COR-L47 (cell line): Measurements from ENCODE around the gene SIRT2.
"Not testable (repeated sequence)": the region's sequence is repeated elsewhere in the genome, so short reads cannot be mapped to it uniquely, and the experiment has no call there.

ENCODE experiments used
- DNase-seq: peaks from one replicate; lab custom pipeline; 2025; lab: John Stamatoyannopoulos, UW

The SIRT2 gene

DNA sequence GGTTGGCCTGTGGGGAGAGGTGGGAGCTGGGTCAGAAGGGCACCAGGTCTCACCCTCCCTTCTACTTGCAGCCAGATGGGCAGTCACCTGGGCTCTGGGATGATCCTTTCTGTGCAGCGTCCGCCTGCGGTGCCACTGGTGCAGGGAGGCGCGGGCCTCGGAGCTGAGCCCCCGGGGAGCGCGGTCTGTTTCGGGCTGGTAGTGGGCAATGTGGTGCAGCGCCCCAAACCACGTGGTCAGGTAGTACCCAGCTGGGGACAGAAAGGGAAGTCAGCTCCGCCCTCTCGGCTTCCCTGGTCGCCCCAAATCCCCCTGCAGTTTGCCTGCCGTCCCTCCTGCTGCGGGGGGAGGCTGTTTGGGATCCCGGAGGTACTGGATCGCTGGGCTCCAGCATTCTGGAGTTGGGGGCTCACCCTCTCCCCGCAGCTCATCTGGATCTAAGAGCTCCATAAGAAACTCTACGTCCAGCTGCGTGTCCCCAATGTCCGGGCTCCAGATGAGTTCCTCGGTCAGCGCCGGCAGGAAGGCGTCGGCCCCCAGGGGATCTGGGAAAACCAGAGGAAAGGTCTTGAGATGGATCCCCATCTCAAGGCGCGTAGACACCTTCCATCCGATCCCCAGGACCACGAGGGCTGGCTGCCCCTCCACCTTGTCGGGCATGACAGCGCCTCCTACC, 30.1 kb downstream of the SIRT2 start:
- no peak for DNase-seq

DNA sequence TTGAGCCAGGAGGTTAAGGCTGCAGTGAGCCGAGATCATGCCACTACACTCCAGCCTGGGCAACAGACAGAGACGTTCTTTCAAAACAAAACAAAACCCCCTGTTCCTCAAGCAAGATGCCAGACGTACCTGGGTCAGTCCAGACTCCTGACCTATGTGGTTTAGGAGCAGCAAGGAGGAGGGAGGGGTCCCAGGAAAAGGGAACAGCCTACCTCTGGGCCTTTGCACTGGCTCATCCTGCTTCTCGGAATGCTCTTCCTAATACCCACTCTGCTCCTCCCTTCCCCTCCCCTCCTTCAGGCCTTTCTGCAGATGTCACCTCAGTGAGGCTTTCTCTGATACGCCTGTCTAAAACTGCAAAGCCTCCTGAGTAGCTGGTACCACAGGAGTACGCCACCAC, 30.9 kb downstream of the SIRT2 start:
- no peak for DNase-seq

DNA sequence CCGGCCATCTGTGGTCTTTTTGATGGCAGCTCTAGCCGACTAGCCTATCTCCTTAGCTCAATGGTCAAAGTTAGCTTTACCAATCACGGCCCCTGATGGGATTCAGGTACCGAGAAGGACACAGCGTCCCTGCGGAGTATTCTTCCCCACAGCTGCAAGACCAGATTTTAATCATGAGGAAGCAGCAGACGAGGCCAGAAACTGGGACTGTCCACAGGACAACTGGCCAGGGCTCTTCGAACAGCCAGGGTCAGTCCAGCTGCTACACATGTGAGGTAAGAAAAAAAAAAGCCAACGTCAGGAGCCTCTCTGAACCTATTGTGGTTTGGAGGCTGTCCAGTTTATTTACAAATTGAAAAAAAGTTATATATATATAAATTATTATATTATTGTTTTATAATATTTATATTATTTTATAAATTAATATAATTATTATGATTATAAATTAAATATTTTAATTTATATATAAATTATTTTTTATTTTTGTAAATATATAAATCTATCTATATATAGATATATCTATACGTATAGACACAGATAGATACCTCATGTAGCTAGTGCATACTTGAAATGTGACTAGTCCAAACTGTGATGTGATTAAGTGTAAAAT, 32.1 kb downstream of the SIRT2 start:
- no peak for DNase-seq

DNA sequence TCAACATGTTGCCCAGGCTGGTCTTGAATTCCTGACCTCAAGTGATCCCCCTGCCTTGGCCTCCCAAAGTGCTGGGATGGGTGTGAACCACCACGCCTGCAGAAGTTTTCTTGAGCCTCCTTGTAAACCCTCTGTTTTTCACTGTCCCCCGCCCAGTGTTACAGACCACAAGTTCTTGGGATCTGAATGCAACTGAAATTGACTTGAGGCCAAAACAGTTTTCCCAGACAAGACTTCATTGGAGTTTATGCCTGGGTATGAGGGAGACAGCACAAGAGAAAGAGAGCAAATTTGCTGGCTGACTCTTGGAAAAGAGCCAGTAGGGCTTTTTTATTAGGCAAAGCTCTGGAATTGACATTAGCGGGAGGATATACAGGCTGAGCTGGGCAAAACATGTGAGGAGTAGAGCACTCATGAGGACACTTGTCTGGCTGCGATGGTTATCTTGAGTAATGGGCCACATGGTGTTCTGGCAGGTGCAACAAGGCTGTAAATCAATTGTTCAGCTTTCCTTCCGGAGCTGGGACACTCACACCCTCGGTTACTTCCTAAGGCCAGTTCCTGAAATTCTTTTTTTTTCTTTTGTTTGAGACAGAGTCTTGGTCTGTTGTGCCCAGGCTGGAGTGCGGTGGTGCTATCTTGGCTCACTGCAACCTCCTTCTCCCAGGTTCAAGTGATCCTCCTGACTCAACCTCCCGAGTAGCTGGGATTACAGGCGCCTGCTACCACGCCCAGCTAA, 36.9 kb downstream of the SIRT2 start:
- peak; percentile 60 for DNase-seq

DNA sequence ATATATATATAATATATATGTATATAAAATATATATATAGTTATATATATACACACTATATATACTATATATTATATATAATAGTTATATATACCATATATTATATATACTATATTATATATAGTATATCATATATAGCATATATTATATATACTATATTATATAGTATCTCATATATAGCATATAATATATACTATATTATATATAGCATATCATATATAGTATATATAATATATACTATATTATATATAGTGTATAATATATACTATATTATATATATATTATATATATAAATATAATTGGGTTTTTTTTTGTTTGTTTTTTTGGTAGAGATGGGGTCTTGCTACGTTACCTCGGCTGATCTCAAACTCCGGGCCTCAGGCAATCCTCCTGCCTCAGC, 38.0 kb downstream of the SIRT2 start:
- DNase-seq: no peak

DNA sequence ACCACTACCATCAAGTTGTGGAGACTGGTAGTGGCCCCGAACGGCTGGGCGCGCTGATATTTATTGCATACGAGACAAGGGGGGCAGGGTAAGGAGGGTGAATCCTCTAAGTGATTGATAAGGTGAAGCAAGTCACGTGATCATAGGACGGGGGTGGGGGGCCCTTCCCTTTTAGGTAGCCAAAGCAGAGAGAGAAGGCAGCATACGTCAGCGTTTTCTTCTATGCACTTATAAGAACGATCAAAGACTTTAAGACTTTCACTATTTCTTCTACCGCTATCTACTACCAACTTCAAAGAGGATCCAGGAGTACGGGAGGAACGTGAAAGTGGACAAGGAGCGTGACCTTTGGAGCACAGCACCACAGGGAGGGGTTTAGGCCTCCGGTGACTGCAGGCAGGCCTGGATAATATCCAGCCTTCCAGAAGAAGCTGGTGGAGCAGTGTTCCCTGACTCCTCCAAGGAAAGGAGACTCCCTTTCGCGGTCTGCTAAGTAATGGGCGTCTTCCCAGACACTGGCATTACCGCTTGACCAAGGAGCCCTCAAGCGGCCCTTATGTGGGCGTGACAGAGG, 39.7 kb downstream of the SIRT2 start:
- DNase-seq: not testable (repeated sequence)

DNA sequence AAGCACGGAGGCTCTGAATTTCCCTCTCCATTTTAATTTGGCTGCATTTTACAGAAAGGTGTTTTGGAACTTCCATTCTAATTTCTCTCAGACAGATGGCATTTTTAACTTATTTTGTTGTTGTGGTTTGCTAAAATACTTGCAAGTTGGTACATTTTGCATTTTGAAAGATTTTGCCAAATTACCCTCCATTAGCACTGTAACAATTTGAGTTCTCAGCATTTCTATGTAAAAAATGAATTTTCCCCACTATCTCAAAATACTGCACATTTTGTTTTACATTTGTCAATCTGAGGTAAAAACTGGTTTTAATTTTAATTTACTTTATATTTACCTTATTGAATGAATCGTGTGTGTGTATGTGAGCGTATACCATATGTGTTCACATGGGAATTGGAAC, 42.6 kb downstream of the SIRT2 start:
- DNase-seq: no peak

DNA sequence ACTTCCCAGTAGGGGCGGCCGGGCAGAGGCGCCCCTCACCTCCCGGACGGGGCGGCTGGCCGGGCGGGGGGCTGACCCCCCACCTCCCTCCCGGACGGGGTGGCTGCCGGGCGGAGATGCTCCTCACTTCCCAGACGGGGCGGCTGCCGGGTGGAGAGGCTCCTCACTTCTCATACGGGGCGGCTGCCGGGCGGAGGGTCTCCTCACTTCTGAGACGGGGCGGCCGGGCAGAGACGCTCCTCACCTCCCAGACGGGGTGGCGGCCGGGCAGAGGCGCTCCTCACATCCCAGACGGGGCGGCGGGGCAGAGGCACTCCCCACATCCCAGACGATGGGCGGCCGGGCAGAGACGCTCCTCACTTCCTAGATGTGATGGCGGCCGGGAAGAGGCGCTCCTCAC, 43.7 kb downstream of the SIRT2 start:
- DNase-seq: not testable (repeated sequence)

DNA sequence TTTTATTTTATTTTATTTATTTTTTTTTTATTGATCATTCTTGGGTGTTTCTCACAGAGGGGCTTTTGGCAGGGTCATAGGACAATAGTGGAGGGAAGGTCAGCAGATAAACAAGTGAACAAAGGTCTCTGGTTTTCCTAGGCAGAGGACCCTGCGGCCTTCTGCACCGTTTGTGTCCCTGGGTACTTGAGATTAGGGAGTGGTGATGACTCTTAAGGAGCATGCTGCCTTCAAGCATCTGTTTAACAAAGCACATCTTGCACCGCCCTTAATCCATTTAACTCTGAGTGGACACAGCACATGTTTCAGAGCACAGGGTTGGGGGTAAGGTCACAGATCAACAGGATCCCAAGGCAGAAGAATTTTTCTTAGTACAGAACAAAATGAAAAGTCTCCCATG, 44.5 kb downstream of the SIRT2 start:
- not testable (repeated sequence) for DNase-seq

DNA sequence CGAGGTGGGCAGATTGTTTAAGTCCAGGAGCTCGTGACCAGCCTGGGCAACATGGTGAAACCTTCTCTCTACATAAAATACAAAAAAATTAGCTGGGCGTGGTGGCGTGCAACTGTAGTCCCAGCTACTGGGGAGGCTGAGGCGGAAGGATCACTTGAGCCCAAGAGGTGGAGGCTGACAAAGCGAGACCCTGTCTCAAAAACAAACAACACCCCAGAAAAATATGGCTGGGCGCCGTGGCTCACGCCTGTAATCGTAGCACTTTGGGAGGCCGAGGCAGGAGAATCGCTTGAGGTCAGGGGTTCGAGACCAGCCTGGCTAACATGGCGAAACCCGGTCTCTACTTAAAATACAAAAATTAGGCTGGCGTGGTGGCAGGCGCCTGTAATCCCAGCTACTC, 46.2 kb downstream of the SIRT2 start:
- DNase-seq: no peak

DNA sequence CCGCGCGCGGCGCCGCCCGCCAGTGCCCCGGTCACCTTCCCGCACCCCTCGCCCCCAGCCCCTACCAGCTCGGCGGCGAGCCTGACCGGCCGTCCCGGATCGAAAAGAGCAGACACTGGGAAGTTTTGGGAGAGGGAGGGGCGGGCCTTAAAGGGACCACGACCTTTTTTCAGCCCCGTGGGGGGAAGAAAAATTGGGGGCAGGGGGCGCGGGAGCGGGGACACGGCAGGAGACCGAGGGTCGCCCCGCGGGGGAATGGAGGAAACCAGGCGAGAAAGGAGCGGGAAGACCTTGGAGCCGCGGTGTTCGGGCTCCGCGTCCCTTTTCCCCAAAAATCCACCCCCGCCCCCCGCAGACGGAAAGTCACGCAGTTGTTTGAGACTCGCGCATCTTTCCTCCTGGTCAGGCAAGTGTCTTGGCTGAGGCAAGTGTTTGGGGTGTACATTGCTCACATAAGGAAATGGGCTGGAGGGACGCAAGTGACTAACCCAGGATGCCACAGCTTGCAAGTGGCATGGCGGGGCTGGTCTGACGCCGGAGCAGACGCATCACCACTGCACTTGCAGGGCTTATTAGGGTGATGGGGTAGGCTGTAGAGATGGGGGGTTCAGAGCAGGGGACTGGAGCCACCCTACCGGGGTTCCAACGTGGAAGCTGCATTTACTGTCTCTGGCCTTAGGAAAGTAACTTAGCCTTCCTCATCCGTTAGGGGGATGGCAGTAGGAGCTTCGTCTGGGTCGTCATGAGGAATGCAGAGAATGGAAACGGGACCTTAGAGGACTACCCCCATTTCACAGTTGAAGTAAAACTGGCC, 47.0 kb downstream of the SIRT2 start:
- DNase-seq: no peak

DNA sequence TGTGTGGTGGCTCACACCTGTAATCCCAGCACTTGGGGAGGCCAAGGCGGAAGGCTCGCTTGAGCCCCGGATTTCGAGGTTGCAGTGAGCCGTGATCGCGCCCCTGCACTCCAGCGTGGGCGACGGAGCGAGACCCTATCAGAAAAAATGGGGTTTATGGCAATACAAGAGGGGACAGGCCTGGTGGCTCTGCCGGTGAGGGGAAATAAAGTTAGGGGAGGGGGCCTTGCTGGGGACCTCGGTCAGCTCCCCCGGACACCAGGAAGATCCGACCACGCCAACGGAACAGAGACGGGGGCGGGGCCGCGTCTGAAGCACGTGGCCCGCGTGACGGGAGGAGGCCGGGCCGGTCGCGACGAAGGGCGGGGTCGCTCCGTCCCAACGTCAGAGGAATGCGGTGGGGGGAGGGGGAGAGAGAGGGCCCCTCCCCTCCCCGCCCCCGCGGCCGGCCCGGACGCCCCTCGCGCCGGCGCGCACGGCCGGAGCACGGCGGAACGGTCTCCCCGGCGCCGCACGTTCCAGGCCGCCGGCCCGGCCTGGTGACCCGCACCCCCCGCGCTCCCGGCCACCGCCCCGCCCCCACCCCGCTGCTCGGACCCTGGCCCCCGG, 47.7 kb downstream of the SIRT2 start:
- peak; percentile 82 for DNase-seq

DNA sequence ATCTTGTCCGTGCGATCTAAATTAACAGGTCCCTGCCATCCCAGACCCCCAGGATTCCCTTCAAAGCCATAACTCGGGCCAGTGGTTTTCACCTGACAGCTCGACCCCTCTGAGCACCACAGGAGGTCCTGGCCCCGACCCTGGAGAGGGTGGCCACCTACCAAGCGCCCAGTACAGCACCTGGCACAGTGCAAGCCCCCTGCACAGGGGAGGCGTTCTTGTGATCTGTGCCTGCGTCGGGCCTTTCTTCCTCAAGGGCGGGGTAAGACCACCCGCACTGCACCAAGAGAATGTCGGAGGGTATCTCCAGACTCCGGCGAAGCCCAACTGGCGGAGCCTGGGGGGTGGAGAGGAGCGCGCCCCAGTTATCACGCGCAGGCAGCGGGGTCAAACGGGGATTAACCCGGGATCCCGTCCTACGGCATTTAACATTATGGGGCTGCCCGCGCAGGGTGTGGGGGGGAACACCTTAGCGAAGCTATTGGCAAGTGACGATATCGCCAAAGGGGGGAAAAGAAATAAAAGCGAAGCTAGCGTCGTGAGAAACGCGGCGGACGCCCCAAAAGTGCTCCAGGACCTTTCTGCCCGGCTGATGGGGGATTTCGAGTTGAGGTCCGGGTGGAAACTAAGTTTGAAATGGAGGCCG, 48.3 kb downstream of the SIRT2 start:
- peak; percentile 27 for DNase-seq

DNA sequence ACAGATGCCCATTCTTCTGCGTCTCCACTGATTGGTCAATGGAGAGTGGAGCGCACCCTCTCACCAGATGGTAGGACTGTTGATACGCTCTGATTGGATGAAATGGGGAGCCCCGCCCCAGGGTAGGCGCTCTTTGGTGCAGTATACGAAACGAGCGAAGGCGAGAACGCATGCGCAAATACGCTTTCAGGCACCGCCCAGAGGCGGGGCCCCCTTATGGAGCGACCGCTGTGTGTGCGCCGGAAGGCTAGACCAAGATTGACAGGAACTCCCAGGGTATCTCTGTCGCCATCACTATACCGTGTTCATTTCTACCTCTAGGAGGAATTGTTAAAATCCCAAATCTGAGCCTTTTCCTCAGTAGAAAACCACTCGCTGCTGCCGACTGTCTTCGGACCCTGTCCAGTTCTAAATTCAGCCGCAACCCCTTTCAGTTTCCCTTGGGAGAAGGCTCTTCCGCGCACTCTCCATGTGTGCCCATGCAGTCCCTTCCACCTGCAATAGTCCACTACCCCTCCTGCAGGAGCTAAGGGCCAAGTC, 48.9 kb downstream of the SIRT2 start:
- DNase-seq: no peak

DNA sequence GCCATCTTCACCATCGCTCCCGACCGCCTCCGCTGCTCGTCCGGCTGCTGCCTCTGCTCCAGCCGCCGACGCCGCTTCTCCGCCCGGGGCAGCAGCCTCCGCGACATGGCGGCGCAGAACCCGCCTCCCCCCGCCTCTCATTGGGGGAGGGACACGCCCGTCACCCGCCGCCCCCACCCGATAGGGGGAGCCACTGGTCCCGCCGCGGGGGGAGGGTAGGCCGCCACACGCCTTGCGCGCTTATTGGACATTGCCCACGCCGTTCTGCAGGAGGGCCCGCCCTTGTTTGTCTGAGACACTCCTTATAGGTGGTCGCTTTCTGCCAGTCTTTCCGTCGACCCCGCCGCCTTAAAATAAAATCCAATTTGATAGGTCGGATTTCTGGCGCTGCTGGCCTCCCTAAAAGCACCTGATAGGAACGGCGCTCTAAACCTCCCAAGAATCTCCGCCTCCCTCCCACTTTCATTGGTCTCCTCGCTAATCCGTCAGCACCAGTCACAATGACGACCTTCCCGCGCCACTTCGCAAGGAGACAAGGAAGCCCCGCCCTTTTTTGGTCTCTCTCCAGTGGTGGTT, 49.5 kb downstream of the SIRT2 start, which contains the start of gene HNRNPL:
Gene HNRNPL, minus strand, starts transcription at position 127 of the 576 bp plus-strand sequence. Its CDS starts 20 bp downstream, at position 107.
- DNase-seq: peak; percentile 100

DNA sequence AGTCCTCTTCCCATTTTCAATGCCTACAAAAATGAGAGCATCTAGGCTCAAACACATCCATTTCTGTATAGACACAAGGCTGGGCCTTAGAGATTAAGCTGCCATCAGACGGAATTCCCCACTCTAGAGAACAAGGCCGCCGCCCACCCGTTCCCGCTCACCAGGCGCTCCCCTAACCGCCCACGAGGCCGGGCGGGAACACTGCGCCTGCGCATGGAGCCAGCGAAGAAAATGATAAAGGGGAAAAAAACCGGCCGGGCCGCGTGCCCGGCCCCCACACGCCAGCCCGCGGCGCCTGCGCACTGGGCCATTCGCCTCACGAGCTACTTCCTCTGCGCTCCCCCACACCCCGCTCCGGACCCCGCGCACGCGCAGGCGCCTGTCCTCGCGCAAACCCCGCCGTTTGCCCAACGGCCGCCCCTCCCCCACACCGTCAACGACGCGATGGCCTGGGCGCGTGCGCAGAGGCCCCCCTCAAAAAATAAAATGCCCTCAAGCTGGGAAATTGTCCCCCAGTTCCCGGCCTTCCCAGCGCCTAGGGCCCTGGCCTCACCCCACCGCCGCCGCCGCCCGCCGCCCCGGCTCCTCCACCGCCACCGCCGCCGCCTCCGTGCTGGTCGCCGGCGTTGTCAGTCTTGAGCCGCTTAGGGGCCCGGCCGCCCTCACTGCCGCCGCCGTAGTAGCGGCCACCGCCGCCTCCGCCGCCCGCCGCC, 50.1 kb downstream of the SIRT2 start:
- peak; percentile 95 for DNase-seq

DNA sequence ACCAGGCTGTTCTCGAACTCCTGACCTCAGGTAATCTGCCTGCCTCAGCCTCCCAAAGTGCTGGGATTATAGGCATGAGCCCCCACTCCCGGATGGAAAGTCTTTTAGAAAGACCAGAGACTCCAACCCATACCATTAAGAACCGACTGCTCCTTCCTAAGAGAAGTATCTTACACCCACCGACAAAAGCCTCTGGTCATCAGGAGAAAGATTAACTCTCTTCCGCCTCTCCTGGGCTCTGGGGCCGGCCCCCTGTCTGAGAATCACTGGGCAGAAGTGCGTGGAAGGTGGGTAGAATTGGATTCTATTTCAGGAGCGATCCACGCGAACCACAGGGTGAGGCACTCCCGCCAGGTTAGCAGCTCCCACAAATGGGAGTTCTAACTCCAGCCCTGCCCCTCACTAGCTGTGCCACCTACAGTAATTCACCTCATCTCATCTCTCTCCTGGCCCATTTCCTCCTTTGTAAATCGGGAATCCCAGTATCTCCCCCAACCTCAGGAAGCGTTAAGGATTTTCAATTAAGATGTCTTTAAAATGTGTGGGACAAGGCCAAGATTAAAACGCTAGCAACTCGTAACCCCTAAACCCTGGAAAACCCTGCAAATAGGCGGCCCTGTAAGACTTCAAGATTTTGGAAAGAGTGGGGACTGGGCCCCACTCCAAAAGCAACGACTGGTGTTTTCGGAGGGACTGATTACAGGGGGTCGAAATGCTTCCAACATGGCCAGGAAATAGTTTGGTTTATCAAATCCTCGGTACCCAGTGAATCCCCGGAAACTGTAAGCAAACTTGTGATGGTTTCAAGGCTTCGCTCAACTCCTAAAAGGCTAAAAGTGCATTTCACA, 50.9 kb downstream of the SIRT2 start:
- DNase-seq: no peak

DNA sequence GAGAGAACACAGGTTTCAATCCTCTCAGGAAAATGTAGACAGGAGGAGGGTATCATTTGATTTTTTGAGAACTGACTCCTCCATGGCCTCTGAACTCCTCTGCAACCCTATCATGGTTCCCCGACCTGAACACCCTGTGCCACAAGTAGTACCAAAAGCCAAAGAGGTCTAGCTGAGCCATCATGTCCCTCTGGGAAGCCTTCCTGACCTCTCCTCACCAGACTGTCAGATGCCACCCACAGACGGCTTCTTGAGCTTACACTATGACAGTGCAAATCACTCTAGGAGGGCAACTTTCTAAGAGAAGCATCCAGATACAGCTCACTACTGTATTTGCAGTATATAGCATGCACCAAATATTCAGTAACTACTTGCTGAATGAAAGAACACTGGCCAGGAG, 53.3 kb downstream of the SIRT2 start:
- DNase-seq: no peak
